ENCODE measurements around the gene LAMA3.

Gene LAMA3

GRCh38 chr18:23658285-23658684, 31.0 kb upstream of the LAMA3 start:
- no peak for TF ChIP-seq CTCF (conservative IDR thresholded peaks at IDR 0.05; ENCODE audit: low read depth, low read length)
- no peak overlapping the region for H3K4me3 ChIP-seq (ENCODE audit: low read length)
- DNase-seq (ENCODE audit: low read depth) = no peak

- DNase-seq (ENCODE audit: low read depth) = no peak
- TF ChIP-seq CTCF (conservative IDR thresholded peaks at IDR 0.05; ENCODE audit: low read depth, low read length) = no peak
- peak overlapping the region; percentile 63 for H3K4me3 ChIP-seq (ENCODE audit: low read length)
These were observed 27.4 kb upstream of the LAMA3 start for GRCh38 chr18:23661735-23662308.

GRCh38 chr18:23662309-23663263, 26.7 kb upstream of the LAMA3 start, which contains the start of gene ANKRD29:
ANKRD29 (minus strand) TSS chr18:23662911; CDS start chr18:23662730, 181 bp downstream.
- TF ChIP-seq CTCF (conservative IDR thresholded peaks at IDR 0.05; ENCODE audit: low read depth, low read length) = no peak
- H3K4me3 ChIP-seq (ENCODE audit: low read length) = peak within 1 kb of the TSS; percentile 63
- DNase-seq (ENCODE audit: low read depth) = no peak

- no peak for DNase-seq (ENCODE audit: low read depth)
- TF ChIP-seq CTCF (conservative IDR thresholded peaks at IDR 0.05; ENCODE audit: low read depth, low read length) = no peak
- no peak overlapping the region for H3K4me3 ChIP-seq (ENCODE audit: low read length)
These were observed 24.6 kb upstream of the LAMA3 start for GRCh38 chr18:23664674-23665073.

- TF ChIP-seq CTCF (conservative IDR thresholded peaks at IDR 0.05; ENCODE audit: low read depth, low read length) = no peak
- H3K4me3 ChIP-seq (ENCODE audit: low read length) = no peak overlapping the region
- DNase-seq (ENCODE audit: low read depth) = no peak
These were observed 22.1 kb upstream of the LAMA3 start for GRCh38 chr18:23667114-23667513.

- TF ChIP-seq CTCF (conservative IDR thresholded peaks at IDR 0.05; ENCODE audit: low read depth, low read length) = no peak
- DNase-seq (ENCODE audit: low read depth) = no peak
- H3K4me3 ChIP-seq (ENCODE audit: low read length) = no peak overlapping the region
These were observed 20.5 kb upstream of the LAMA3 start for GRCh38 chr18:23668731-23669130.

Data from retinal pigment epithelial cell (primary cell).